HepG2 (cell line): ENCODE results near the gene FOXA1. TPM values are rescaled to one million over a fixed set of nuclear protein-coding genes. Genes with fewer than 3 reads are reported as not detected.

Experiments
- ATF7 ChIP-seq, 2 experiments: fragments of 450-650 bp in 1 of 2; sonication (generic) in 1 of 2; formaldehyde crosslinking in 1 of 2; IDR thresholded peaks; 2 replicates each; pipeline versions ENCODE4 v1.4.0 to v1.6.1; 2016 to 2020; ENCODE audit warnings: antibody characterized with exemption in 1 of 2, mild to moderate bottlenecking in 1 of 2, missing genetic modification reagents in 1 of 2
- ATRX ChIP-seq: sonication (generic); formaldehyde crosslinking; IDR thresholded peaks from 2 replicates; pipeline ENCODE4 v1.4.0; 2020; ENCODE audit warnings: missing genetic modification reagents, borderline replicate concordance
- DNMT3B ChIP-seq: conservative IDR thresholded peaks from 2 replicates; pipeline ENCODE4 v1.6.1; 2016; ENCODE audit warnings: missing biosample characterization, control low read depth
- EHMT2 ChIP-seq: fragments of 200-600 bp; sonication (generic); IDR thresholded peaks from 2 replicates; pipeline ENCODE4 v1.7.0; 2017; ENCODE audit warnings: antibody characterized with exemption, low read depth, low read length, borderline replicate concordance
- IRX3 ChIP-seq: sonication (generic); formaldehyde crosslinking; IDR thresholded peaks from 2 replicates; pipeline ENCODE4 v1.8.1; 2023; ENCODE audit warnings: mild to moderate bottlenecking, low read depth, missing genetic modification reagents, borderline replicate concordance
- ISL2 ChIP-seq: sonication (generic); formaldehyde crosslinking; IDR thresholded peaks from 2 replicates; pipeline ENCODE4 v1.5.0; 2020; ENCODE audit warnings: missing genetic modification reagents
- ISX ChIP-seq: sonication (generic); formaldehyde crosslinking; conservative IDR thresholded peaks from 2 replicates; pipeline ENCODE4 v1.5.0; 2020; ENCODE audit warnings: missing genetic modification reagents
- KLF12 ChIP-seq: sonication (generic); formaldehyde crosslinking; IDR thresholded peaks from 2 replicates; pipeline ENCODE4 v1.4.0; 2020; ENCODE audit warnings: missing genetic modification reagents, borderline replicate concordance
- POGZ ChIP-seq: sonication (generic); formaldehyde crosslinking; IDR thresholded peaks from 2 replicates; pipeline ENCODE4 v1.4.0; 2020; ENCODE audit warnings: mild to moderate bottlenecking, missing genetic modification reagents
- POLR2A ChIP-seq, 2 experiments: IDR thresholded peaks; 2 replicates each; pipeline ENCODE4 v1.6.1; 2011; ENCODE audit warnings: low read depth in 2 of 2, low read length in 2 of 2, mild to moderate bottlenecking in 1 of 2, moderate library complexity in 1 of 2; ENCODE audit not compliant: insufficient read depth in 1 of 2
- RXRA ChIP-seq: sonication (generic); formaldehyde crosslinking; IDR thresholded peaks from 2 replicates; pipeline ENCODE4 v1.5.1; 2020; ENCODE audit warnings: missing genetic modification reagents
- SALL1 ChIP-seq: sonication (generic); formaldehyde crosslinking; IDR thresholded peaks from 2 replicates; pipeline ENCODE4 v1.8.0; 2022; ENCODE audit warnings: mild to moderate bottlenecking, missing genetic modification reagents
- SALL2 ChIP-seq: sonication (generic); formaldehyde crosslinking; IDR thresholded peaks from 2 replicates; pipeline ENCODE4 v1.8.1; 2023; ENCODE audit warnings: mild to moderate bottlenecking, missing genetic modification reagents, inconsistent platforms
- SP4 ChIP-seq: sonication (generic); formaldehyde crosslinking; IDR thresholded peaks from 2 replicates; pipeline ENCODE4 v1.8.1; 2023; ENCODE audit warnings: mild to moderate bottlenecking, missing genetic modification reagents
- TBX2 ChIP-seq: sonication (generic); formaldehyde crosslinking; IDR thresholded peaks from 2 replicates; pipeline ENCODE4 v1.5.0; 2020; ENCODE audit warnings: missing genetic modification reagents, mild to moderate bottlenecking, borderline replicate concordance
- U2AF2 ChIP-seq: fragments of 200-400 bp; formaldehyde crosslinking; IDR thresholded peaks from 2 replicates; pipeline ENCODE4 v1.6.1; 2017; ENCODE audit warnings: low read depth, mild to moderate bottlenecking, low read length
- ZBTB7B ChIP-seq: sonication (generic); formaldehyde crosslinking; IDR thresholded peaks from 2 replicates; pipeline ENCODE4 v1.4.0; 2020; ENCODE audit warnings: missing genetic modification reagents
- ZFP37 ChIP-seq: sonication (generic); formaldehyde crosslinking; IDR thresholded peaks from 2 replicates; pipeline ENCODE4 v1.4.0; 2020; ENCODE audit warnings: missing genetic modification reagents, borderline replicate concordance
- ZFP82 ChIP-seq: sonication (generic); formaldehyde crosslinking; IDR thresholded peaks from 2 replicates; pipeline ENCODE4 v1.5.1; 2020; ENCODE audit warnings: mild to moderate bottlenecking, missing genetic modification reagents, borderline replicate concordance
- ZNF180 ChIP-seq: sonication (generic); formaldehyde crosslinking; IDR thresholded peaks from 2 replicates; pipeline ENCODE4 v1.4.0; 2020; ENCODE audit warnings: low read depth, missing genetic modification reagents, borderline replicate concordance
- ZNF251 ChIP-seq: sonication (generic); formaldehyde crosslinking; IDR thresholded peaks from 2 replicates; pipeline ENCODE4 v1.9.0; 2021; ENCODE audit warnings: mild to moderate bottlenecking, missing genetic modification reagents
- ZNF317 ChIP-seq: sonication (generic); formaldehyde crosslinking; IDR thresholded peaks from 2 replicates; pipeline ENCODE4 v1.5.0; 2020; ENCODE audit warnings: mild to moderate bottlenecking, missing genetic modification reagents
- ZNF326 ChIP-seq: sonication (generic); formaldehyde crosslinking; IDR thresholded peaks from 2 replicates; pipeline ENCODE4 v1.4.0; 2020; ENCODE audit warnings: missing genetic modification reagents, borderline replicate concordance
- ZNF33B ChIP-seq: sonication (generic); formaldehyde crosslinking; IDR thresholded peaks from 2 replicates; pipeline ENCODE4 v1.5.1; 2020; ENCODE audit warnings: mild to moderate bottlenecking, missing genetic modification reagents
- ZNF350 ChIP-seq: sonication (generic); formaldehyde crosslinking; IDR thresholded peaks from 2 replicates; pipeline ENCODE4 v1.4.0; 2020; ENCODE audit warnings: mild to moderate bottlenecking, low read depth, missing genetic modification reagents, borderline replicate concordance
- ZNF724P ChIP-seq: sonication (generic); formaldehyde crosslinking; IDR thresholded peaks from 2 replicates; pipeline ENCODE4 v1.8.0; 2022; ENCODE audit warnings: missing genetic modification reagents, borderline replicate concordance
- ZNF75D ChIP-seq: sonication (generic); formaldehyde crosslinking; IDR thresholded peaks from 2 replicates; pipeline ENCODE4 v1.8.1; 2023; ENCODE audit warnings: missing genetic modification reagents, mild to moderate bottlenecking, borderline replicate concordance
- ZSCAN25 ChIP-seq: sonication (generic); formaldehyde crosslinking; IDR thresholded peaks from 2 replicates; pipeline ENCODE4 v1.8.0; 2022; ENCODE audit warnings: mild to moderate bottlenecking, missing genetic modification reagents
- polyA plus RNA-seq, 8 experiments: library from polyadenylated mRNA; depleted of rRNA in 3 of 8; stranded (reverse) in 7 of 8; unstranded in 1 of 8; fragments of >200 nt; fragmentation: Illumina TruSeq in 4 of 8; extraction: Trizol in 4 of 8; gene quantifications; 2 replicates each; pipeline versions ENCODE4 v1.2.1 to v1.2.3, GENCODE V29; 2011 to 2016; ENCODE audit warnings: low read depth in 4 of 8, missing spikeins in 1 of 8, mixed read lengths in 1 of 8; ENCODE audit not compliant: insufficient read depth in 1 of 8
- total RNA-seq, 5 experiments: library from RNA; depleted of rRNA; stranded (reverse); fragments of >200 nt; fragmentation: Illumina TruSeq; extraction: Trizol; gene quantifications; 2 replicates each; pipeline ENCODE4 v1.2.3, GENCODE V29; 2016; ENCODE audit warnings: low read depth in 1 of 5
- TF ChIP-seq, protein P1 (sequence below): sonication (generic); formaldehyde crosslinking; IDR thresholded peaks from 2 replicates; pipeline ENCODE4 v1.4.0; 2020; ENCODE audit warnings: missing genetic modification reagents, mild to moderate bottlenecking, borderline replicate concordance

FOXA1 gene
- total and polyA plus RNA-seq, 2 of the 13 experiments (the other 11 are each of a cell fraction or from before 2014, with no cell fraction given) = 43.4 to 58.6 TPM

DNA sequence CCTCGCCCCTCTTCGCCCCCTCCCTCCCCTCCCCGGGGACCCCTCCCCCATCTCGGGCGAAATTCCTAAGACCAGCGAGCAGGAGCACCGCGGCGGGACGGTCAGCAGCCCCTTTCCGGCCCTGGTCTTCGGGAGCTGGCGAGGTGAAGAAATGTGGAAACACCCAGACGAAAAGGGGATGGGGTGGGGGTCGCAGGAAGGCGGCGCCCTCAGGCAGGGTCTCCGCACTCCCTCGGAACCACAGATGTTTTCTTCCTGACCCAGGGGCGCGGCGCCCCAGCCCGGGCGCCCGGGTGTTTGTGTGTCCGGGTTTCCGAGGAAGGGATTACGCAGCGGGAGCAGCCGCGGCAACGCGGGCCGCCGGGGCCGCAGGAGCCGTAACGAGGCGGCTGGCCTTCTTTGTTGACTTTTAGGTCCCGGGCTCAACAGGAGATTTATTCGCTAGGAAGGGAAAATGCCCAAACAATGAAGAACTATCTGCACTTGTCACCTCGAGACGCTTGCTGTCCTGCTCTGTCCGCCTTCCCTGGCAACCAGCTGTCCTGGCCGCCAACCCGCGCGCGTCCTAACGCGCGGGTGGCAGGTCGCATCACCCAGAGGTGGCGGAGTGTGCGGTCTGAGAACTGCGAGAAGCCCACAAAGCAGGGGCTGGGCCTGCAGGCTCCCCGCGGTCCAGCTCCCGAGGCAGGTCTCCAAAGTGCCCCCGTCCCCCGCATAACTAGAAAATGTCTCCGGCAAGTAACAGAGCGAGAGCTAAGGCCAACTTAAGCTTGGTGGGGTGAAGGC lies 7.0 kb downstream of the FOXA1 start (continued):
- TF ChIP-seq, protein P1, sequence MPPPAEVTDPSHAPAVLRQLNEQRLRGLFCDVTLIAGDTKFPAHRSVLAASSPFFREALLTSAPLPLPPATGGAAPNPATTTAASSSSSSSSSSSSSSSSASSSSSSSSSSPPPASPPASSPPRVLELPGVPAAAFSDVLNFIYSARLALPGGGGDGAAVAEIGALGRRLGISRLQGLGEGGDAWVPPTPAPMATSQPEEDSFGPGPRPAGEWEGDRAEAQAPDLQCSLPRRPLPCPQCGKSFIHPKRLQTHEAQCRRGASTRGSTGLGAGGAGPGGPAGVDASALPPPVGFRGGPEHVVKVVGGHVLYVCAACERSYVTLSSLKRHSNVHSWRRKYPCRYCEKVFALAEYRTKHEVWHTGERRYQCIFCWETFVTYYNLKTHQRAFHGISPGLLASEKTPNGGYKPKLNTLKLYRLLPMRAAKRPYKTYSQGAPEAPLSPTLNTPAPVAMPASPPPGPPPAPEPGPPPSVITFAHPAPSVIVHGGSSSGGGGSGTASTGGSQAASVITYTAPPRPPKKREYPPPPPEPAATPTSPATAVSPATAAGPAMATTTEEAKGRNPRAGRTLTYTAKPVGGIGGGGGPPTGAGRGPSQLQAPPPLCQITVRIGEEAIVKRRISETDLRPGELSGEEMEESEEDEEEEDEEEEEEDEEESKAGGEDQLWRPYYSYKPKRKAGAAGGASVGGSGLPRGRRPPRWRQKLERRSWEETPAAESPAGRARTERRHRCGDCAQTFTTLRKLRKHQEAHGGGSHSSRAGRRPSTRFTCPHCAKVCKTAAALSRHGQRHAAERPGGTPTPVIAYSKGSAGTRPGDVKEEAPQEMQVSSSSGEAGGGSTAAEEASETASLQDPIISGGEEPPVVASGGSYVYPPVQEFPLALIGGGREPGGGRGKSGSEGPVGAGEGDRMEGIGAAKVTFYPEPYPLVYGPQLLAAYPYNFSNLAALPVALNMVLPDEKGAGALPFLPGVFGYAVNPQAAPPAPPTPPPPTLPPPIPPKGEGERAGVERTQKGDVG = peak; percentile 85; the same call in 1 of the 2 replicates
- TF ChIP-seq EHMT2 = no peak
- no peak for TF ChIP-seq ATF7 (IDR thresholded peaks at IDR 0.05)
- peak; percentile 71; the same call in 1 of the 2 replicates for TF ChIP-seq ATF7 (CRISPR knock-in tag; IDR thresholded peaks at IDR 0.05)
- TF ChIP-seq RXRA (CRISPR knock-in tag) = peak; percentile 68; the same call in 1 of the 2 replicates
- peak; percentile 97 for TF ChIP-seq ZNF33B (CRISPR knock-in tag)
- peak; percentile 80 for TF ChIP-seq ZBTB7B (CRISPR knock-in tag)
- peak; percentile 17; the same call in 1 of the 2 replicates for TF ChIP-seq KLF12 (CRISPR knock-in tag)
- peak; percentile 94 for TF ChIP-seq ZNF350 (CRISPR knock-in tag)
- no peak for TF ChIP-seq ISX (CRISPR knock-in tag)
- TF ChIP-seq ZNF317 (CRISPR knock-in tag) = no peak; the same call in 1 of the 2 replicates
- TF ChIP-seq POLR2A (IDR thresholded peaks at IDR 0.05; ENCODE audit: insufficient read depth in 1 of 2, low read depth in 2 of 2, low read length in 2 of 2) = peak in 1 of 2 experiments; percentile 79; a peak in 2 of 4 replicates
- TF ChIP-seq ZFP37 (CRISPR knock-in tag) = no peak
- TF ChIP-seq ZNF180 = no peak
- TF ChIP-seq ATRX (CRISPR knock-in tag) = no peak
- peak; percentile 88; the same call in 1 of the 2 replicates for TF ChIP-seq DNMT3B
- peak; percentile 79 for TF ChIP-seq TBX2
- no peak for TF ChIP-seq ZNF326
- no peak; the same call in 1 of the 2 replicates for TF ChIP-seq SALL2 (CRISPR knock-in tag)
- peak; percentile 39 for TF ChIP-seq SP4 (CRISPR knock-in tag)
- no peak for TF ChIP-seq ZNF75D (CRISPR knock-in tag)
- TF ChIP-seq U2AF2 = no peak
- 0 out of 2 replicates have a peak, but pooled peaks have one; percentile 46 for TF ChIP-seq ZNF251 (CRISPR knock-in tag)
- TF ChIP-seq IRX3 = no peak; the same call in 1 of the 2 replicates
- no peak for TF ChIP-seq ZFP82
- peak; percentile 94 for TF ChIP-seq SALL1 (CRISPR knock-in tag)
- peak; percentile 70; the same call in 1 of the 2 replicates for TF ChIP-seq ISL2
- TF ChIP-seq ZSCAN25 (CRISPR knock-in tag) = peak; percentile 53; the same call in 1 of the 2 replicates
- TF ChIP-seq ZNF724P (CRISPR knock-in tag) = 0 out of 2 replicates have a peak, but pooled peaks have one; percentile 18
- TF ChIP-seq POGZ = peak; percentile 74; the same call in 1 of the 2 replicates
